Adipose tissue (tissue), 3 donors: ENCODE data around the gene CTPS2. TPM values are rescaled to one million over a fixed set of nuclear protein-coding genes. Genes with fewer than 3 reads are reported as not detected.
"Not testable (repeated sequence)": the region's sequence is repeated elsewhere in the genome, so short reads cannot be mapped to it uniquely, and the experiment has no call there.

Experiments
- H3K27ac ChIP-seq: one replicate; pipeline ENCODE4 v1.5.1; 2013; ENCODE audit warnings: low read depth, low read length
- WGBS, 3 donors: extraction: QIAGEN DNeasy Blood & Tissue Kit; methylation state at CpG; one replicate each; pipeline ENCODE4 v1.1.7; 2013; 5-methylcytosine and 5-hydroxymethylcytosine counted together
- polyA plus RNA-seq, 3 donors: library from polyadenylated mRNA; stranded (reverse); fragments of 200-250 nt; gene quantifications; one replicate each; pipeline ENCODE4 v1.2.3, GENCODE V29; 2013
- donor health status: healthy with polysubstance abuse.
- donor health status: Bipolar disorder and iron deficiency.
- donor health status: healthy.

Gene CTPS2
- polyA plus RNA-seq, 3 donors: 4.3 to 6.7 (median 5.4) TPM

- no peak overlapping the region for H3K27ac ChIP-seq
- 4 to 17% (median 15%) methylated on average over 6 of the region's 6 CpGs for WGBS, 3 donors
These were observed 6.4 kb upstream of the CTPS2 start for GRCh38 chrX:16718824-16719333.

GRCh38 chrX:16716451-16716850, 4.0 kb upstream of the CTPS2 start:
- 75 to 80% (median 78%) methylated on average over 5 to 6 of the region's 6 CpGs for WGBS, 3 donors
- not testable (repeated sequence) for H3K27ac ChIP-seq

- WGBS, 3 donors: 82 to 89% (median 86%) methylated on average over 1 to 2 of the region's 6 CpGs
- not testable (repeated sequence) for H3K27ac ChIP-seq
These were observed 3.2 kb upstream of the CTPS2 start for GRCh38 chrX:16715638-16716037.

GRCh38 chrX:16714504-16714903, 2.0 kb upstream of the CTPS2 start:
- 70 to 89% (median 82%) methylated on average over 8 of the region's 8 CpGs for WGBS, 3 donors
- no peak overlapping the region for H3K27ac ChIP-seq

DNA sequence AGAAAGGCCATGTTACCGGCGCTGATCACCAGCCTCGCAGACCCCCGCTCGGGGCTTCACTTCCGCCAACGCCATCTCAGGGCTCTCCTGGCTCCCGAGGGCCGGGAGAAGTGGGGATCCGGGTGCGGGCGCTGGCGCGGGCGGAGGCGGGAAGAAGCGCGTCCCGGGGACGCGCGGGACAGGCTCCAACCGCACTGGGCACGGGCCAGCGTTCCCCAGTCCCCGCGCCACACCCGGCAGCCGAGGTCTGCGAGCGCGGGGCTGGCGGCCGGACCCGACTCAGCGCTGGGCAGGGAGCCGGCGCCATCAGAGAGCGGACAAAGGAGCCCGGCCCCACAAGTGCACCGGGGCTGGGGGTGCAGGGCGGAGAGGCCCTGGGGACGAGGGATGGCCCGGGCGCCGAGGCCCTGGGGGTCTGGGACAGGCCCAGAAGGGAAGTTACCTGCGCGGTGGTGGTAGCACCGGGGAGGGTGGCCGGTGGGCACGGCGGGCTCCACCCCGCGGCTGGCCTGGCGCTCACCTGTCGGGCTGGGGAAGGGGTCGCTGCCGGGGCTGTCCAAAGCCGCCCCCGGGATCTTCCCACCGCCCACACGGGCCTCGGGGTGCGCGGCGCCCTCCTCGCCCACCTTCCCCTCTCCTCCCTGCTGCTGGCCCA, 449 bp downstream of the CTPS2 start:
- 0 to 2% (median 1%) methylated on average over 7 to 66 of the region's 67 CpGs for WGBS, 3 donors

DNA sequence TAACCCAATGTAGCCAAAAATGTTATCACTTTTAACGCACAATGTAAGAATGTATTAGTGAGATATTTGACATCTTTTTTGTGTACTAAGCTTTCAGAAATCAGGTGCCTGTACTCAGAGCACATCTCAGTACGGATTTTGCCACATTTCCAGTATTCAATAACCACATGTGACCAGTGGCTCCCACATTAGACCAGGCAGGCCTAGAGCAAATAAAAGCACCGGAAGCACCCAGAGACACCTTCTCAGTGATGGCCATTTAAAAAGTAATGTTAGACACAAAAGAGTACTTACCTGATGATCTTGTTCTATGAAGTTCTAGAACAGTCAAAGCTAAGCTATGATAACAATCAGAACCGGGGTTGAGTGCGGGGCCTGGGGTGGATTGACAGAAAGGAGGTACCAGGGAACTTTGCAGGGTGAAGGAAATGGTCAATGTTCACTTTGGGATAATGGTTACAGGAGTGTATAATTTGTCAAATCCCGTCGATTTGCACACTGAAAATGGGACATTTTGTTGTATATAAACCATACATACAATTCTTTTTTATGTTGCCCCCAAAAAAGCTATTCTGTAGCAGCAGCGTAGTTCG, 1.2 kb downstream of the CTPS2 start:
- WGBS, 3 donors: 15 to 53% (median 32%) methylated on average over 9 of the region's 9 CpGs
- H3K27ac ChIP-seq: no peak overlapping the region

More for the DNA sequence above, 449 bp downstream of the CTPS2 start:
- no peak overlapping the region for H3K27ac ChIP-seq

DNA sequence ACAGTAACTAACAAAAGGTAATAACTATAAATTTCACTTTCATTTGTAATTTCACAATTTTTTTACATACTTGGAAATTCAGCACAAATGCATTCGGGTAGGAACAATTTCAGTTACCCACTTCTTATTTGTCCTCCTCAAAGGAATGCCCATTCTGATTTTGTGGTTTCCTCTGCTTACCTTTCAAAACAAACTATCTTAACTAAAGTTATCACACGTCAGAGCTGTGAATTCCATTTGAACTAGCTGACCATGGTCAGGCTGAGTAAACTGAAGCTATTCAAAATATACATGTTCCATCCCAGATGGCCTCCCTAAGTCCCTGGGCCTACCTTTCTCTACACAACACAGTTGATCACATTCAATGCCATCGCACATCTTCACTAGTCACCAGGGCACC, 4.5 kb downstream of the CTPS2 start:
- no peak overlapping the region for H3K27ac ChIP-seq
- WGBS, 3 donors: 81 to 88% (median 84%) methylated on average over 3 of the region's 3 CpGs

DNA sequence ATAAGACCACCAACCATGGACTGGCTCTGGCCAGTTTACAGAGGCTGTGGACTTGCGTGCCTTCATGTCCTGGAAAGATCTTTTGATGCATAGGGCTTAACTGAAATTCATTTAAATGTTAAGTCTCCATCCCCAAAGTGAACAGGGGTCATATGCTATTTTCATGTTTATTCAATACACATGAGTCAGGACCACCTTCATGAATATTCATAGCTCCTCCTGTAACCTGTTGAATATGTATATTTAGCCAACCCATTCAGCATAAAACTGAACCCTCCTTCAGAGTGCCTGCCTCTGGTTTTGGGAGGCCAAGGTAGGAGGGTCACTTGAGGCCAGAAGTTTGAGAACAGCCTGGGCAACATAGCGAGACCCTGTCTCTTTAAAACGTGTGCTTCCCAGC, 7.1 kb downstream of the CTPS2 start:
- no peak overlapping the region for H3K27ac ChIP-seq
- WGBS, 3 donors: 84 to 90% (median 88%) methylated on average over 3 of the region's 3 CpGs

DNA sequence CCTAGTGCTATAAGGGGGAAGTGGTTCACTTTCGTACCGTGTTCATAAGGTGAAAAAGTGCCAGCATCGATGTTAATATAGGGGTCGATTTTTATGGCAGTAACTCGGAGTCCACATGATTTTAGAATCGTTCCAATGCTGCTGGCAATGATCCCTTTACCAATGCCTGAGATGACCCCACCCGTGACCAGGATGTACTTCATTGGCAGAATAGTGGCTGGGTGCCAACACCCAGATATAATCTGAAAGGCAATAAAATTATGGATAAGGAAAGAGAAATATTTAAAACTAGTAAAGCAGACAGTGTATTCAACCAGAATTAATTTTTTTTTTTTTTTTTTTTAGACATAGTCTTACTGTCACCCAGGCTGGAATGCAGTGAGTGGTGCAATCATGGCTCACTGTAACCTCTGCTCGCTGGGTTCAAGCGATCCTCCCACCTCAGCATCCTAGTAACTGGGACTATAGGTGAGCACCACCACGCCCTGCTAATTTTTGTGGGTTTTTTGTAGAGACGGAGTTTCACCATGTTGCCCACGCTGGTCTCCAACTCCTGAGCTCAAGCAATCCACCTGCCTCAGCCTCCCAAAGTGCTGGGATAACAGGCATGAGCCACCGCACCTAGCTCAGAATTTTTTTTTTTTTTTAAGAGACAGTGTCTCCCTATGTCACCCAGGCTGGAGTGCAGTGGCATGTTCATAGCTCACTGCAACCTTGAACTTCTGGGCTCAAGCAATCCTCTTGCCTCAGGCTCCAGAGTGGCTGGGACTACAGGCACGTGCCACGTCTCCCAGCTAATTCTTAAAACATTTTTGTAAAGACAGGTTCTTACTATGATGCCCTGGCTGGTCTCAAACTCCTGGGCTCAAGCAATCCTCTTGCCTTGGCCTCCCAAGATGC, 9.5 kb downstream of the CTPS2 start:
- WGBS, 3 donors: 86 to 91% (median 88%) methylated on average over 15 of the region's 15 CpGs
- no peak overlapping the region for H3K27ac ChIP-seq

- no peak overlapping the region for H3K27ac ChIP-seq
- 35 to 86% (median 79%) methylated on average over 2 of the region's 2 CpGs for WGBS, 3 donors
These were observed 11.7 kb downstream of the CTPS2 start for GRCh38 chrX:16700734-16701133.

DNA sequence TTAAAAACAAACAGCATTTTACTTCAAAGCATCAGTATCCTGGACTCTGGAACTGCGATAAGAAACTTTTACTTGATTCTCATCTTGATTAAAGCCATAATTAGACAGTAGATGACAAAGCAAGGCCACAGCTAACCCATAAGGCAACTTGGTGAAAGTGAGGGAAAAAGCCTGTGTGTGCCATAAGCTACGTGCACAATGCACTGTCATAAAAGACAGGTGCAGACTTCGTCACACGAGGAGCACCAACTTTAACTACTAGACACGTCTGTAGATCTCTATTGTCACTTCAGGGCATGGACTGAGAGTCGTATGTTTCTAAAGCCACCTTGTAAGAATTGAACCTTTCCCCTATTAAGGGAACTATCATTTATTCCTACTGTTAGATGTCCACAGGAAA, 13.1 kb downstream of the CTPS2 start:
- H3K27ac ChIP-seq: no peak overlapping the region
- WGBS, 3 donors: 70 to 92% (median 87%) methylated on average over 6 of the region's 6 CpGs

GRCh38 chrX:16696956-16697355, 15.5 kb downstream of the CTPS2 start:
- WGBS, 3 donors: 36 to 67% (median 65%) methylated on average over 3 of the region's 3 CpGs

GRCh38 chrX:16695079-16695676, 17.3 kb downstream of the CTPS2 start:
- WGBS, 3 donors: 30 to 58% (median 48%) methylated on average over 6 to 10 of the region's 10 CpGs
- no peak overlapping the region for H3K27ac ChIP-seq

More at GRCh38 chrX:16696956-16697355, 15.5 kb downstream of the CTPS2 start:
- no peak overlapping the region for H3K27ac ChIP-seq

DNA sequence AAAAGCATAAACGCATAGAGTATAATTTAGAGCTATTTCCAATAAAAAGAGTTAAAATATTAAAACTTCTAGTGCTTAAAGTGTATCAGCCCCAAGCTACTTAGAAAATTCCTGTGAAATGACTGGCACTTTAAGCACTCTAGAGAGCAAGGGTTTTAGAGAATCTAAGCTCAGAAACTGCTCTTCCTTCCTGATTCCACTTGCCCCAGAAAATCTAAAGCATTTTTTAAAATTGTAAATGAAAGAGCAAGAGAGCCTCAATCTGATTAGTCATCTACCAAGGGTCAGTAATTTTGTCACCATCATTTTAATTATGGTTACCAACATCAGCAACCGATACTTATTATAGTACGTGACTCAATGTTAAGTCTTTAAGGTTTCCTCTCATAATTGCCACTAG, 25.0 kb downstream of the CTPS2 start:
- WGBS, 3 donors: 90 to 100% (median 94%) methylated on average over 3 of the region's 3 CpGs
- H3K27ac ChIP-seq: no peak overlapping the region

DNA sequence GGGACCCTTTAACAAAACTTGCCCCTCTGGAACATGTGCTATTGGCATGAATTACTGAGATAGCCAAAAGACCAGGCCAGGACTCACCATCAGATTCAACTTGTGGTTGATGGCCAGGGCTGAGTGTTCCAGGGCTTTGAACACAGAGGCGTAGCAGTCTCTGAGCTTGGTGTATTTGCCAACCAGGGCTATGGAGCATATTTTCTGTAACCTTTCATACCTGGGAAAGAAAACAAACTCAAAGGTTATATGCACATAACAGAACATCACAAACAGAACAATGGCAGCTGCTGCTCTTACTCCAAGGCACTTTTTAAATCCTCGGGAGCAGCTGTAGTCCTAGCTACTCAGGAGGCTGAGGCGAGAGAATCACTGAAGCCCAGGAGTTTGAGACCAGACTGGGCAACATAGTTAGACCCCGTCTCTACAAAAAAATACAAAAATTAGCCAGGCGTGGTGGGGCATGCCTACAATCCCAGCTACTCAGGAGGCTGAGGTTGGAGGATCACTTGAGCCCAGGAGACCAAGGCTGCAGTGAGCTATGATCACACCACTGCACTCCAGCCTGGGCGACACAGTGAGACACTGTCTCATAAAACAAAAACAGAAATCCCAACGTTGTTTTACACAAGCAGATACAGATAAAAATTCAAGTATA, 29.3 kb downstream of the CTPS2 start:
- H3K27ac ChIP-seq: no peak overlapping the region
- 89 to 96% (median 95%) methylated on average over 7 of the region's 7 CpGs for WGBS, 3 donors

DNA sequence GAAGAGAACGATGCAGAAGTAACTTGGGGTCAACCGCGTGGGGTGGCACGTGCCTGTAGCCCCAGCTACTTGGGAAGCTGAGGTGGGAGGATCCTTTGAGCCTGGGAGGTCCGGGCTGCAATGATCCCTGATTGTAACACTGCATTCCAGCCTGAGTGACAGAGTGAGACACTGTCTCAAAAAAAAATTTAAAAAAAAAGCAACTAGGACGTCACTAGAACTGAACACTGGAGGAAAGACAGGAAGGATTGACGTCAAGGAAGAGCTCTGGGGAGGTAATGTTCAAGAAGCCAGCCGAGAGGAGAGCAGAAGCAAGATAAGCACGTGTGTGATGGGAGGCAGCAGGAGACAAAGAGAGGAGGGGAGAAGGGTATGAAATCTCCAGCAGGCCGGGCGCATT, 33.8 kb downstream of the CTPS2 start:
- H3K27ac ChIP-seq: no peak overlapping the region
- WGBS, 3 donors: 71 to 81% (median 76%) methylated on average over 11 of the region's 11 CpGs

DNA sequence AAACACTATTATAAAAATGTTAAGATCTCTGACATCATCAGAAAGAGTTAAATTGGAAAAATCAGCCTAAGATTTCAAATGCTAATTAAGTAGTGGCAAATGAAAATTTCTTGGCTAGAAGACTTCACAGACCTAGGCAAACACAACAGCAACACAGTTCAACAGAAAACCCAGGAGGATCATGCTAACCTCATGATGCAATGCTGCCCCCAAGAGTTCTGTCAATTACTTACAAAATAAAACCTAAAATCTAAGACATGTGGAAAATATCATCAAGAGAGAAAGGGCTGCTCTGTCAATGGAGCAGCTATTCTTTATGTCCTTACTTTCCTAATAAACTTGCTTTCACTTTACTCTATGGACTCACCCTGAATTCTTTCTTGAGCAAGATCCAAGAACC, 41.5 kb downstream of the CTPS2 start:
- no peak overlapping the region for H3K27ac ChIP-seq

- no peak overlapping the region for H3K27ac ChIP-seq
- WGBS, 3 donors: 83 to 95% (median 90%) methylated on average over 4 of the region's 4 CpGs
These were observed 45.9 kb downstream of the CTPS2 start for GRCh38 chrX:16666541-16666940.
